Measurements from ENCODE around the gene TUSC7.

GRCh38 chr3:116661196-116661595, 48.4 kb upstream of the TUSC7 start:
- no peak for TF ChIP-seq EZH2 (IDR thresholded peaks at IDR 0.05; ENCODE audit: insufficient read depth, poor library complexity, severe bottlenecking)
- no peak for TF ChIP-seq EZH2phosphoT487 (IDR thresholded peaks at IDR 0.05; ENCODE audit: insufficient read depth, low read depth)

Data from GM23248 (cell line).